GM19035 (cell line): ENCODE data around the gene RAB3C.
"Not testable (repeated sequence)": the region's sequence is repeated elsewhere in the genome, so short reads cannot be mapped to it uniquely, and the experiment has no call there.

ENCODE experiments used
- ATAC-seq: cut with Tn5 transposase; IDR thresholded peaks from one replicate; pipeline ENCODE4 v1.9.1; 2021; ENCODE audit not compliant: unreplicated experiment

The RAB3C gene

GRCh38 chr5:58582803-58583491 is at the start of gene RAB3C:
Gene RAB3C (plus strand): TSS chr5:58583075. CDS start chr5:58583209, 134 bp downstream.
- ATAC-seq = peak; percentile 100

- not testable (repeated sequence) for ATAC-seq
Measured at GRCh38 chr5:58541935-58542334, 40.9 kb upstream of the RAB3C start.

GRCh38 chr5:58542709-58543108 is 40.2 kb upstream of the RAB3C start:
- ATAC-seq = no peak

- no peak for ATAC-seq
Measured at GRCh38 chr5:58543723-58544122, 39.2 kb upstream of the RAB3C start.

GRCh38 chr5:58544195-58544594 is 38.7 kb upstream of the RAB3C start:
- no peak for ATAC-seq

- no peak for ATAC-seq
Measured at GRCh38 chr5:58544926-58545325, 37.9 kb upstream of the RAB3C start.

- ATAC-seq = no peak
Measured at GRCh38 chr5:58545912-58546311, 37.0 kb upstream of the RAB3C start.

- no peak for ATAC-seq
Measured at GRCh38 chr5:58548068-58548467, 34.8 kb upstream of the RAB3C start.

- no peak for ATAC-seq
Measured at GRCh38 chr5:58551492-58551891, 31.4 kb upstream of the RAB3C start.

GRCh38 chr5:58557665-58558338 is 25.1 kb upstream of the RAB3C start:
- not testable (repeated sequence) for ATAC-seq

GRCh38 chr5:58563016-58563700 is 19.7 kb upstream of the RAB3C start:
- ATAC-seq = not testable (repeated sequence)

- ATAC-seq = not testable (repeated sequence)
Measured at GRCh38 chr5:58564043-58564832, 18.6 kb upstream of the RAB3C start.

- ATAC-seq = no peak
Measured at GRCh38 chr5:58565033-58565432, 17.8 kb upstream of the RAB3C start.

GRCh38 chr5:58571501-58571900 is 11.4 kb upstream of the RAB3C start:
- no peak for ATAC-seq

GRCh38 chr5:58572973-58573372 is 9.9 kb upstream of the RAB3C start:
- ATAC-seq = not testable (repeated sequence)

GRCh38 chr5:58579781-58580180 is 3.1 kb upstream of the RAB3C start:
- no peak for ATAC-seq

GRCh38 chr5:58582019-58582802 is 664 bp upstream of the RAB3C start:
- peak; percentile 25 for ATAC-seq

- no peak for ATAC-seq
Measured at GRCh38 chr5:58595952-58596351, 13.1 kb downstream of the RAB3C start.

GRCh38 chr5:58598440-58598839 is 15.6 kb downstream of the RAB3C start:
- no peak for ATAC-seq

- no peak for ATAC-seq
Measured at GRCh38 chr5:58599217-58599616, 16.3 kb downstream of the RAB3C start.
